LNCaP clone FGC (cell line): Measurements from ENCODE around the gene HDHD3.
A peak's percentile ranks its signal among the peaks of the same experiment; 100 is the strongest.

Experiments used
- DNase-seq: peaks from one replicate; pipeline ENCODE4 v3.0.0-alpha.2; 2011; ENCODE audit warnings: low read depth
- H3K4me3 ChIP-seq: 2 replicates; pipeline ENCODE4 v1.5.1; 2011; ENCODE audit warnings: mild to moderate bottlenecking, low read depth, low read length, control low read depth
- CTCF ChIP-seq: IDR thresholded peaks from 2 replicates; pipeline ENCODE4 v1.5.1; 2012; ENCODE audit warnings: mild to moderate bottlenecking; ENCODE audit not compliant: control insufficient read depth, insufficient read depth; ENCODE audit errors: extremely low read depth

Gene HDHD3

GRCh38 chr9:113359385-113359784 lies 17.4 kb downstream of the HDHD3 start:
- TF ChIP-seq CTCF = no peak
- DNase-seq = no peak
- H3K4me3 ChIP-seq = no peak overlapping the region

- no peak for DNase-seq
- no peak overlapping the region for H3K4me3 ChIP-seq
- TF ChIP-seq CTCF = no peak
Observed at GRCh38 chr9:113356686-113357292, 20.0 kb downstream of the HDHD3 start.

- TF ChIP-seq CTCF = no peak
- H3K4me3 ChIP-seq = no peak overlapping the region
- DNase-seq = no peak
Observed at GRCh38 chr9:113355040-113355596, 21.7 kb downstream of the HDHD3 start.

- no peak for TF ChIP-seq CTCF
- no peak overlapping the region for H3K4me3 ChIP-seq
- no peak for DNase-seq
Observed at GRCh38 chr9:113352411-113352810, 24.4 kb downstream of the HDHD3 start.

- no peak for TF ChIP-seq CTCF
- no peak for DNase-seq
- no peak overlapping the region for H3K4me3 ChIP-seq
Observed at GRCh38 chr9:113352006-113352405, 24.8 kb downstream of the HDHD3 start.

GRCh38 chr9:113350937-113351336 lies 25.8 kb downstream of the HDHD3 start:
- H3K4me3 ChIP-seq = no peak overlapping the region
- no peak for TF ChIP-seq CTCF
- no peak for DNase-seq

- no peak for DNase-seq
- H3K4me3 ChIP-seq = peak overlapping the region; percentile 75
- TF ChIP-seq CTCF = no peak
Observed at GRCh38 chr9:113350107-113350661, 26.6 kb downstream of the HDHD3 start.
